ENCODE measurements around the gene JMJD7.

DNA sequence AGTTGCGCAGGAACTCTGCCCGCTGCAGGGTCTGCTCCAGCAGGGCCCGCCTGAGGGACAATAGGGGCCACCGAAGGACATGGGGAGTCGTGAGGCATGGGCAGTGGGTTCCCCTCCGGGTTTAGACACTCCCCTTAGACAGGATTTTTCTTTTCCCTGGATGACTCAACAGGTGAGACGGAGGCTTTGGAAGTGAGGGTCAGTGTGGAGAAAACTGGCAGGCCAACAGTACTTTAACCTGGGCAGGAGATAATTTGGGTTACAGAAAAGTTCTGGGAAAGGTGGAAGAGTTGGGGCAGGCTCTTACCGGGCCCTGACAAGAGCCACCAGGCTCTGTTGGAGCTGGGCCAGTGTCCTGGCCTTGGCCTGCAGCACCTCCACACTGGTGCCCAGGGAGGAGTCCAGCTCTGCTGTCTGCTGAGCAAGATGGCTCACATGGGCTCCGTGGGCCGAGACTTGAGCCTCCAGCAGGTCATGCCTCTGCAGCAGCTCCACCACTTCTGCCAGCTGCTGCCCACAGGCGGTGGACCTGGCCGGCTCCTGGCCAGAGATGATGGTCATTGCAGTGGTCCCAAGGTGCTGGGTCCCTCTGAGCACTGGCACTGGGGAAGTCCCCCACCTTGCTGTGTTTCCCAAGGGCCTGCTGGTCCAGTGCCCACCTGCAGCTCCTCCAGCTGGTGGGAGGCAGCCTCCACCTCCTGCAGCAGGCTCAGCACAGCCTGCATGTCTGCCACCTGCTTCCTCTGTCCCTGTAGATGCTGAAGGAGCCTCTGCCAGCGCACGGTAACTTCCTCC is 55.0 kb downstream of the JMJD7 start:
- TF ChIP-seq POLR2AphosphoS5 (IDR thresholded peaks at IDR 0.05; ENCODE audit: low read depth, low read length) (no peak), POLR2A (IDR thresholded peaks at IDR 0.05; ENCODE audit: low read depth, low read length) (no peak)
